Erythroblast (primary cell): ENCODE measurements around the gene NEK5.

Experiments
- GATA1 ChIP-seq: IDR thresholded peaks from 2 replicates; pipeline ENCODE4 v1.6.1; 2011; ENCODE audit warnings: low read depth, mild to moderate bottlenecking, control low read depth, low read length, moderate library complexity
- POLR2A ChIP-seq: IDR thresholded peaks from 2 replicates; pipeline ENCODE4 v1.6.1; 2011; ENCODE audit warnings: mild to moderate bottlenecking, low read length

DNA sequence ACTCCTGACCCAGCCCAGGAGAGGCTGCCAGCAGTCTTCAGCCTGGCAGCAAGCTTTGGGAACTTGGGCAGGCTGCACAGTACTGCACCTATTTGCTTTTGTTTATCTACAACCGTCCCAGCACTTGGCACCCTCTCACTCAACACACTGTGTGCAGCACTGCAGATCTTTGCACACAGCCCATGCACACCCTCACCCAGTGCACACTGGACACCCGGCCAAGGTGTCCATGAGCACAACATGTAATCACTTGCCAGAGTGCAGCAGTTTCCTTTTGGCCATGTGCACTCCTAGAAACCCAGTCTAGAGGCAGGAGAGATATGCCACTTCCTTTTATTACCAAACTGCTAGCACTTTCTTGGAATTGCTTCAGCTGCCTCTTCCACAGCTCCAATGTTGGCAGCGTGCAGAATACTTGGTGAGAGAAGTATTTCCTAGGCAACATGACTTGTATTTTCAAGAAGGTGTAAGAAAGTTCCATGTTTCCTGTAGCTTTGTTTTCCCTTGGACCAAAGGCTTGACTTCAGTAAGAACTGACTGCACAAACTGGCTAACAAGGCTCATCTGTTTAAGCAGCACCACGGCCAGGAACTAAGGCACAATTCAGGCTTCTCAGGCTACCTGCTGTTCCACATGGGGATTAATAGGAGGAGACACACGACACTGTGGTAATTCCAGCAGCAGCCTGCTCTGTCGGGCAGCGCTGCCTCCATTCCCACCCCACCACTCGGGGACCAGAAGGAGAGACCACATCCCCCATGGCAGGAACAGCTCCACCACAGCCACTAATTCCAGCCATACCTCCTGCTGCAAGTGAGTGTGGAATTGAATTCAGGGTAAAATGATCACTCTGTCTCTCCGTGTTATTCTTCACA, 133.0 kb downstream of the NEK5 start:
- TF ChIP-seq POLR2A: peak; percentile 71
- TF ChIP-seq GATA1: no peak
